Body of pancreas (tissue), 4 donors: ENCODE data around the gene PHRF1.

ENCODE experiments used
- CTCF ChIP-seq, 7 experiments: fragments of 450-650 bp in 4 of 7; fragments of 200-600 bp in 3 of 7; sonication (generic) in 3 of 7; IDR thresholded peaks; one replicate each; pipeline ENCODE4 v1.5.1; 2016 to 2019; ENCODE audit warnings: antibody characterized with exemption in 7 of 7
- POLR2A ChIP-seq, 3 donors: fragments of 450-650 bp; IDR thresholded peaks; one replicate each; pipeline ENCODE4 v1.6.1; 2016; ENCODE audit warnings: antibody characterized with exemption in 3 of 3, mild to moderate bottlenecking in 2 of 3

- TF ChIP-seq POLR2A (IDR thresholded peaks at IDR 0.05) (no peak), CTCF (IDR thresholded peaks at IDR 0.05) (no peak)
Observed at GRCh38 chr11:637333-637592, 61.0 kb downstream of the PHRF1 start.
